Globus pallidus (tissue), 1 donor: ENCODE results near the gene DHX8.

Experiments
- DNase-seq: peaks from one replicate; pipeline ENCODE4 v3.0.0-alpha.2; 2015; ENCODE audit warnings: low spot score

DHX8 gene

DNA sequence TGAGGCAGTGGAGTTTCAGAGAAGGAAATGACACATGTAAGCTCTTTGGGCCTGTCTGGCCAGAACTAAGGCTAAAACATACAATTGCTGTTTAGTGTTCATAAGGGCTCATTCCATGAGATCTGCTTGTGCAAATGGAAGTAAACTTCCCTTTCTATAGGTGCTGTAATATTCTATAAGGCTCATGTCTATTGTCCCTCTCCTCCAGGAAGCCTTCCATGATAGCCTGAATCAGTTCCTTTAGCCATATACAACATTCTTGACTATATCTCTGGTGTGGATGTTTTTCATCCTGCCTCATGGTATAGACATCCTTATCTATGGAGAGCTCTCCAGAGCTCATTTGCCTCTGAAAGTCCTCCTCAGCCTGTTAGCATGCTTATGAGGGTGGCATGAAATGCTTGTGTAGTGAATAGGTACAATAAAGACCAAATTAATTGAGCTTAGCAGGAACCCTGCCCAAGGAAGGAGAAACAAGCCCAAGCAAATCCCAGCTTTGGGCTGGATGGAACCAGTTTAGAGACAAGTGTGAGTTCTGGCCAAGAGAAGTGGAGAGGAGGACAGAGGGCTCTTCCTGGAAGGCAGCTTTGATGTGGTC, 64.0 kb downstream of the DHX8 start:
- DNase-seq: no peak

DNA sequence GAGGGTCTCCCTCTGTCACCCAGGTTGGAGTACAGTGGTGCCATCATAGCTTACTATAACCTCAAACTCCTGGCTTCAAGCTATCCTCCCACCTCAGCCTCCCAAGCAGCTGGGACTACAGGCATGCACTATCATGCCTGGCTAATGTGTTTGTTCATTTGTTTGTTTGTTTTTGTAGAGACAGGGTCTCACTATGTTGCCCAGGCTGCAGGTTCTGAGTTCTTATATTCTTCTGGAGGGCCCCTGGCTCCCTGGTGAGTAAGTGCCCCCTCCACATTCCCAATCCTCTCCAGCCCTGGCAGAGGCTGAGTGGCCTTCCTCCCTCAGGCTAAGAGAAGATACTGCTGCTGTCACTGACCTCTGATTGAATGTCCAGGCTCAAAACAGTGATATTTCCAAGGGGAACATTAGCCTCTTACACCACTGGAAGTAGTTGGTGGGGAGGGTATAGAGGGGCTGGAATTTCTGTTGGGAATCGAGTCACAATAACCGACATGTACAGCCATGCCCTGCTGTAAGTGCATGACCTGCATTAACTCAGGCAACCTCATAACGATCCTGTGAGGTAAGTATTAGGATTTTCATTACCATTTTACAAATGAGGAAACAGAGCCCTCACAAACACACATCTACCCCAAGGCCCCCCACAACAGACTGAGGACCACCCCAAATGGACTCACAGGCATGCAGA, 65.1 kb downstream of the DHX8 start:
- DNase-seq: no peak

DNA sequence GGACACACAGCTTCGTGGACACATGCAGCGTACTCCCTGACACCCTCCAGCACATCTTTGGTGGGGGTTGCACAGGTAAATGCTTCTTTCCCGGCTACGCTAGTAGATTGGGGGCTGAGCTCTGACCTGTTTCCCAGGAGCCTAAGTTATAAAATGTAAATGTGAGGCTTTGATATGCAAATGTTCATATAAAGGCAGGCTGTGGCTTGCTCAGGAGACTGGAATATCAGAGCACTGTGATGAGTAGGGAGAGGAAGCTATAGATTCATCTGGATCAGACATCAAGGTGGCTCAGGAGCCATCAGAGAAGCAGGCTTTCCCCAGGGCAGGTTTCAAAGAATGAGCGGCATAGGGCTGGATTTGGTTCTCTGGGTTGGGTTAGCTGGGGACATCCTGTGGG, 65.7 kb downstream of the DHX8 start:
- no peak for DNase-seq

DNA sequence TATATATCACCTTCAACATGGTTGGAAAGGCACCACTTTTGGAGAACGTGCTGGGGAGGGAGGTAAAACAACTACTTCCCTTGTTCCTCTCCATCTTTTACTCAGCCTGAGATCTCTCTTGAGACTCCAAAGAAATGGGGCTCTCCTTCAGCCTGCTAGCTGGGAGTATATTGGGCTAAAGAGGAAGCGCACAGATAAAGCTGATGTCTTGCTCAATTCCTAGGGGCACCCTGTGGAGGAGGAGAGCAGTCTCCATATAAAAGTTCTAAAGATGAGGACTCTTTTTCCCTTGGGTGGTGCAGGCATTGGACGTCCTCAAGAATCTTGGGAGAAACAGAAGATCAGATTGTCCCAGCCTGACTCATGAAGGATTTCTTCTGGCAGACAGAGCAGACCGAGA, 67.0 kb downstream of the DHX8 start:
- DNase-seq: no peak

DNA sequence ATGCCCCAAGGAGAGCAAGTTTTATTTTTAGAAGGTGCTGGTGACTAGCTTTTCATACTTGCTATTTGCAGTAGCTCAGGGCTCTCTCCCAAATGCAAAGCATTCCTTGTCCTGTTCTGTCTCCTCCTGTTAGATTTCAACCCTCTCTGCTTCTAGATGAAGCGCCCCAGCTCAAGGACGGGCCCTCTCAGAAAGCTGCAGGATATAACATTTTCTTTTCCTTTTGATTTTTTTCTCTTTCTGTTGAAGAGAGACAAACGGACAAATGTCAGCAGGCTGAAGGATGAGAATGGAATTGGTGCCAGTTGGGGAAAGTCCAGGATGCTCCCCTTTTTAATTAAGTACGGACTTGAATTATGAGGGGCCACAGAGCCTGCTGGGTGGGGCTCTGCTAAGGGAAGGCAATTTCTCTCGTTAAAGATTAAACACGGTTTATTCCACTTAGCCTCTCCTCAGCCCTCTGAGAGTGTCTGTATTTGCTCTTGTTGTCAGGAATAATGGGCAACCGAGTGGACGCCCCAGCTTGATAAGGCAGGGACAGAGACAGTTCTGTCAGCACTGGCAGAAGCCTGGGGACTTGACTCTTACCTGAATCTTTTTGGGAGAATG, 68.6 kb downstream of the DHX8 start:
- no peak for DNase-seq

DNA sequence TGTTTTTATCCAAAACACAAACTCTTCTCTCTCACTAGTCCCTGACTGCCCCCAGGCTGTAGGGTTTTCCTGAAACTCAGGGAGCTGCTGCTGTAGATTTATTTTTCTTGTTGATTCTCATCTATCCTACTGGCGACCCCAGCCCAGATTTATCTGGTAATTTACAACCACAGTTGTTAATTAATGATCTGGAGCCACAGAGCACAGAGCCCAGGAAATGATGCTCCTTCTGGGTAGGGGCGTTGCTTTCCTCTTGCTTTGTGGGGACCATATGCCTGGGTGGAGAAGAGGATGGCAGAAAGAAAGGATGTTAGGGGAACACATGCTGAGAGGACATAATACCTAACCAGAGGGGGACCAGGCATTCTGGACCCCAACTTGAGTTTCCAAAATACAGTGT, 69.8 kb downstream of the DHX8 start:
- no peak for DNase-seq

DNA sequence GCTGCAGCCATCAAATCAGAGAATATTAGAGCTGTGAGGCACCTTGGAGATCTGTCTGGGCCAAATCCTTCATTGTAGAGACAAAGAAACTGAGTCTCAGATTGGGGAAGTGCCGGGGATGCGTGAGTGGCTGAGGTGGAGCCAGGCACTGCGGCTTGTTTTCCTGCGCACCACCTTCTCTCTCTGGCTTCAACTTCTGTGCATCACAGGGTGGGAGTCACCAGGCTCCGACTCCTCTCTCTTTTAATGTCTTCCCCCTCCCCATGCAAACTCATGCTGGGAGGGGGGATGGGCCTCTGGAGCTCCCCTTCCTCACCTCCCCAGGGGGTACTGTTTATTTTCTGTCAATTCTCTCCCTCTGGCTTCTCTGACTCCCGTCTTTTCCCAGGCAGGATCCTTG, 71.1 kb downstream of the DHX8 start:
- DNase-seq: no peak

DNA sequence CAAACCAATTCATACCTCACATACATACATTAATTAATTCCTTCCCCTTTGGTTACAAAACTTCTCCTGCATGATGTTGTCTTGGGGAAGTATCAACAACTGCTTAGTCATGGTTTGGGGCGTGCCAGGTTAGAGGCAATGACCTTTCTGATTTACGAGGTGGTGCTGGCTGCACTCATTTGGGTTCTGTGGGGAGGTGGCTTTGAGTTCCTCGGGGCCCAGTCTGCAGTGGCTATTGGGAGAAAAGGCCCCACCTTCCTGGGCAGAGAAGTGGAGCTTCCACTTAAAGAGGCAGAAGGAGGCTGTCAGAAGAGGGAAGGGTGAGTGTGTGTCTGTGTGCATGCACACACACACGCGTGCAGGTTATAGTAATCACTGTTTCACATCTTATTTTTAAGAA, 72.5 kb downstream of the DHX8 start:
- DNase-seq: no peak

DNA sequence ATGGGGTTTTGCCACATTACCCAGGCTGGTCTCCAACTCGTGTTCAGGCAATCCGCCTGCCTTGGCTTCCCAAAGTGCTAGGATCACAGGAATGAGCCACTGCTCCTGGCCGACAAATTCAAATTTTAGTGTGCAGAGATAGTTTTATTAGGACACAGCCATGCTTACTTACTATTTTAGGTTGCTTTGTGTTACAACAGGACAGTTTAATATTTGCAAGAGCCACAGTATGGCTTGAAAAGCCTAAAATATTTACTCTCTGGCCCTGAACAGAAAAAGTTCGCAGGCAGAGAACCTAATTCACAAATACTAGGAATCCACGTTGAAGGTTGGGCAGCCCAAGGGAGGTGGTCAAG, 75.0 kb downstream of the DHX8 start:
- no peak for DNase-seq

DNA sequence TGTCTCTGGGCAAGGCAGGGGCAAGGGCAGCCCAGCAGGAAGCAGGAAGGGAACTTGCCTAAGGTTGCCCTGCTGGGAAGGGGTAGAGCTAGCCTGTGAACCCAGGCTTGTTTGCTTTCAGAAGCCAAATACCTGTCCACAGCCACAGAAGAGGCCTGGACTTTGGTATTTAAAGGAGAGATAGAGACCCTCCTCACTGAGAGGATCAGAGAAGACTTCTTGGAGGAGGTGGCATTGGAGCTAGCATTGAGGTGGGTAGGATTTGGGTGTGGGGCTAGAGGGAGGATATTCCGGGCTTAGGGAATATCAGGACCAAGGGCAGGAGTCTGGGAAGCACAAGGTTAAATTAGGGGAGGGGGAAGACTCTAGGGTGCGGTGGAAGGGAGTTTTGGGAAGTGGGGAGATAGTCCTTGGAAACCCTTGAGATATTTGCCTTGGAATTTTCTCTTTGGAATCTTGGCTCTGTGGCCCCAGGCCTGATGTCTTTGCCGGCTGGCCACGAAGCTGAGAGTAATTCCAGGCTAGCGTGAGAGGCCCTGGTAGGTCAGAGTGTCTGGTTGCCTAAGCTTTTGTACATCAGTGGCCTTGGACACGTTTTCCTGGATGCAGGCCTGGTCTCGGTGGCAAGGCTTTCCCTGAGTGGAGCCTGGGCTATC, 75.5 kb downstream of the DHX8 start:
- DNase-seq: no peak

DNA sequence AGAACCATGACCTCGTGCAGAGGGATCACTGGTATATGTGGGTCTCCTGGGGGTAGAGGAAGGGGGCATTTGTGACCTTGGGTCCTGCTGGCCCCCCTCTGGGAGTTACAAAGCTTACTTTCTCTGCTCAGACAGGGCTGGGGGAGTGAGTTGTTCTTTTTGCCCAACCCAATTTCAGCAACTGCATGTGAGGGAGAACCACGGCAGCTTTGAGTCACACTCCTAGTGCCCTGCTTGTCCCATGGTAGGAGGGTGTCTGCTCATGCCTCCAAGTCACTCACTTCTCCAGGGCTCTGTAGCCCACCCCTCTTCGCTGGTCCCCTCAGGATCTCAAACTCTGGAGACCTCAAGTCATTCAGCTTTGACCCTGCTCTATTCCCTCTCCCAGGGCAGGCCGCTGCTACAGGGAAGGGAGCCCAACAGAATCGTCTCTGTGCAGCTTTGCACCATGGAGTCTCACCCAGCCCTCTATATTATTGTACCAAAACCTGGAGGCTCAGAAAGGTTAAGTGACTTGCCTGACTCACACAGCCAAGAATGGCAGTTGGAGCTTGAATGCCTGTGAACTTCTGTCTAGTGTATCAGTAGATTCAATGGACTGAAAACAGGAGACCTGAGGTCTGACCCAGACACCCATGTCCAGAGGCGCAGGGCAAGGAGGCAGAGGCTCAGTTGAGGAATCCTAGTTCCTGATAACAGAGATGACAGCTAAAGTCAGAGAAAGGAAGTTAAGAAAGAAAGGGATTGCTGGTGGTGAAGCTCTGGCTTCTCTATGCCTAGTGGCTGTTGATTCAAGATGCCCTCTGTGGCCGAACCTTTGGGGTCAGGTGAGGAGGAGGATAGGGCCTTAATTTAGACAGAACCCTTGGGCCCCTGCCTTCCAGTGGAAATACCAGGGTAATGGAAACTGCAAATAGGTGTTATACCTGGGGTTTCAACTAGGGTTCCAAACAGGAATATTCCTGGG, 77.0 kb downstream of the DHX8 start:
- DNase-seq: no peak

DNA sequence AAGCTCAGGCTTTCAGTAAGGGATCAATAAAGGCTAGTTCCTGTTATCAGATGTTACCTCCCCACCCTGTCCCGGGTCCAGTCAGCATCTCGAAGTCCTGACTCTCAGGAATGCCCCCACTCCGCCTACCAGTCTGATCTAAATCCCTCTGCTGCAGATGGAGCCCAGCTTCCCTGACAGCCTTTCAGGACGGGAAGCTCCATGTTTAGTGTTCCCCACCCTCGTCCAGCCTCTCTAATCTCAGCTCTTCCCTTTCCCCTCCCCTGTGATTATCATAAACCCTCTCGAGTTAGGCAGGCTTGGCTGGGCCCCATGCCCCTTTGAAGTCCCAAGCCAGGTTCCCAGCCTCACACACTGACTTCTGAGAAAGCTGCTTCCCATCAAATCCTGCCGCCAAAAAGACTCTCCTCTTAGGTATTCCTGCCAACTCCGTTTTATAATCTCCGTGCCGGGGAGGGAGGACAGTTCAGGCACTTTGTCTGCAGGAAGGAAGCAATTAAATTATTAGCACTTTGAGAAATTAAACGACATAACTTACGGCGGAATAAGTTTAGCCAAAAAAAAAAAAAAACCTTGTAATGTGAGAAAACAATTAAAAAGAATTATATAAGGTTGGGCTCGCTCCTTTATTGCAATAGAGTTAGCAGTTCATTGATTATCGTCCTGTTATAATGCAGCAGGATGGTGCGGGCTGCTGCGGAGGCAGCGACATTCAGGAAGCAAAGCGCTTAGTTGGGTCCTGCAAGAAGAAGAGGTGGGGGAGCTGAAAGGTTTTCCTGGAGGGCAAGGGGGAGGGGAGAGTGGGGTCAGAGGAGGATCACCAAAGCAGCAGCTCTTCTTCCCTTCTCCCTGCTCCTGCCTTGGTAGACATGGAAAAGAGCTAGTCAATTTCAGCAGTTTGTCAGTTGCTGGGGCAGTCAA, 79.2 kb downstream of the DHX8 start:
- no peak for DNase-seq

DNA sequence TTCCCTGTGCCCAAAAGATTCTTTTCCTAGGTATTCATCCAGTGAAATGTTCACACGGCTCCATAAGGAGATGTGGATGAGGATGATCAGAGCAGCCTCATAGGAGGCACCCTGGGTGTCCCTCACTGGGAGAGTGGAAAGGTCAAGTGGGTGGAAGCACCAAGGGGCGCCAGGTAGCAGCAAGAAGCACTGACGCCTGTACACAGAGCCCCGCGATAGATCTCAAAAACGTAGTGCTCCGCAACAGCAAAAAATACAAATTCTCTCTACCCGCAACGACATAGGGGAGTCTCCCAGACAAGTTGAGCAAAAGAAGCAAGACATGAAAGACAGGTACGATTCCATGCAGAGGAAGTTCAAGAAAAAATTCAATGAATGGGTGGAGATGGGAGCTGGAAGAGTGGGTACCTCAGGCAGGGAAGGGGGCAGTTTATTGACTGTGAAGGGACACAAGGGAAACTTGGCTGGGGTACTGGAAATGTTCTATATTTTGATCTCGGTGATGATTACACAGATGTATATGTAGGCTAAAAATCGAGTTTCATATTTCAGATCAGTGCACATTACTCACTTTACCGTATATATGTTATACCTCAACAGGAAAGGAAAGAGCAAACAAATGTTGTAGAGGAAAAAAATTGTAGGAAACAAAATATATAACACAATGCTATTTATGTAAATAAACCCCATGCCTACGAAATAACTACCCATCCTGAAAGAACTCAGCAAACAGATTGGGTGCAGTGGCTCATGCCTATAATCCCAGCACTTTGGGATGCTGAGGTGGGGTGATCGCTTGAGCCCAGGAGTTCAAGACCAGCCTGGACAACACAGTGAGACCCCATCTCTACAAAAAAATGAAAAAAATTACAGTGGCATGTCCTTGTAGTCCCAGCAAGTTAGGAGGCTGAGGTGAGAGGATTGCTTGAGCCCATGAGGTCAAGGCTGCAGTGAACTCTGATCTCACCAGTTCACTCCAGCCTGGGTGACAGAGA, 80.1 kb downstream of the DHX8 start:
- no peak for DNase-seq

DNA sequence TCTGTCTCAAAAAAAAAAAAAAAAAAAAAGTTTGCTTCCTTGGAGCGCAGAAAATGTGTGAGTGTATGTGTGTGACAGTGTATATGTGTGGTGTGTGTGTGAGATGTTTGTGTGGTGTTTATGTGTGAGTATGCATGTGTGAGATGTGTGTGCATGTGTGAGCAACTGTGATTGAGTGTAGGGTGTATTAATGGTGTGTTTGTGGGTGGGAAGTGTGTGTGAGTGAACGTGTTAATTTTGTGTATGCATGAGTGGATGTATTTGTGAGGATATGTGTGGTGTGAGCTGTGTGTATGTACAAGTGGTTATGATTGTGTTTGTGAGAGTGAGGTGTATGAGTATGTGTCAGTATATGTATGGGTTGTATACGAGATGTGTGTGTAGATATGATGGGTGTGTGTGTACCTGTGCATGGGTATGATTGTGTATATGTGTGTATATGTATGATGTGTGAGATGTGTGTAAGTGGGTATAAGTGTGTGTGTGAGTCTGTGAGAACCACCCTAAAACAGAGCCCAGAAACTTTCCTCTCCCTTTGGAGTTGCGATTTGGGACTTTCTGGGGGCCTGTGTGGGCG, 84.8 kb downstream of the DHX8 start:
- DNase-seq: no peak

DNA sequence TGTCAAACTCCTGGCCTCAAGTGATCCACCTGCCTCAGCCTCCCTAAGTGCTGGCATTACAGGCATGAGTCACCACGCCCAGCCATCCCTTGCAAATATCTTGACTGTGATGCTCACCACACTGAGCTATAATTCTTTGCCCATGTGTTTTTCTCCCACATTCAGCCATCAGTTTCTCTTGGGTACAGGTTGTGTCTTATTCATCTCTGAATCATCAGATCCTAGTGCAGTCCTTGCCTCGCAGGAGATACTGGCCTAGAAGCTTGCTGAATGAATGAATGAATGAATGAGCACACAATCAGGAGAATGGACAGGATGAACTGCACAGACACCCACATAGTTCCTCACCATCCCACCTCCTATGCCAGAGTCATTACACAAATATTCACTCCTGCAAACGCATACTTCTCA, 86.7 kb downstream of the DHX8 start:
- DNase-seq: no peak

DNA sequence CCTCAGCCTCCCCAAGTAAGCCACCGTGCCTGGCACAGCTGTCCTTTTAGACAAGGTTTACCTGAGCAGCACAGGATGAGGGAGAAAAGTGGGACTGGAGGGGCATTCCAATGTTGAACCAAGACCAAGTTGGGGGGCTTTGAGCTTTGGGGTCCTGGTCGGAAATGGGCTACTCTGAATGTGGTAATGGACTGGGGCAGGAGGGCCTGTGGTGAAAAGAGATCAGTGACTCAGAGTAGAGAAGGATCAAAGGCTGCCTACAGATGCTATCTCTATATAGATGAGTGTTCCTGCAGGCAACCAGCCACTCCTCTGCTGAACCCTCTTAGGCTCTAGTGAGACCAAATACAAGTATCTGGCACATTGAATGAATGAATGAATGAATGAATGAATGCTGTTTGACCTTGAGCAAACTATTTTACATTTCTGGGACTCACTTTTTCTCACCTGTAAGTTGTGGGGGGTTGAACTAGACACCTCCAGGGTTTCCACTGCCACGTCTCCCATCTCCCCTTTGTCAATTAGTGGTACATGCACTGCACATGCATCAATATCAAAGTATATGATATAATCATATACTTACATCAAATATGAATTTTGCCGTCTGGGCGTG, 88.7 kb downstream of the DHX8 start:
- DNase-seq: no peak

DNA sequence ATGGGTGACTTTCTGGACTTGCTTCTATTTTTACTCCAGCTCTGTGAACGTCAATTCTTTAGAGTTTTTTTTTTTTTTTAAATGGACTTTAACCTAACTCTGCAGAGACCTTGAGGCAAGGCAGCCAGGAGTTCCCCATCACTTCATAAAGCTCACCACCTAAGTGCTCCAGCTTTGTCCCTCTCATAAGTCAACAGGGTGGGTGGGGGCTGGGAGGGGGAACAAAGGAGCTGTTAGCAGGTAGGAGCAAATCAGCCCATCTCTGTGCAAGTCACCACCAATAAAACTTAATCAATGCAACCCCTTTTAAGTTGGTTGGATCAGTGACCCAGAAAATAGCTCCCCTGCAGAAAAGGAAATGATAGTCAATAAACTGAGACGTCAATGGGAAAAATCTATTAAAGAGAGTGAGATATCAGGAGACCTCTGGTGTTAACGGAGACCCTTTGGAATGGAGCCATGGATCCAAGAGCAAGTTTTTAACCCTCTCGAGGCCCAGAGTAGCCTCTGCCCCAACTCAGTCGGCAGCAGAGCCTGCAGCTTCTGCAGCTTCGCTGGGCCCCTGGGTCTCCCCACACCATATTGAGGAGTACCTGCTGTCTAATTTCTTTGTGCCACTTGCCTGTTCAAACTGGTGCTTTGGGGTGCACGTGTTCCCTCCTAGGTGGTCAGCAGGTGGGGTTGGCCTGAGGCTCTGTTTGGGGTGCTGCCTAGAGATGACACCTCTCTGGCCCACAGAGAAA, 90.0 kb downstream of the DHX8 start:
- no peak for DNase-seq

DNA sequence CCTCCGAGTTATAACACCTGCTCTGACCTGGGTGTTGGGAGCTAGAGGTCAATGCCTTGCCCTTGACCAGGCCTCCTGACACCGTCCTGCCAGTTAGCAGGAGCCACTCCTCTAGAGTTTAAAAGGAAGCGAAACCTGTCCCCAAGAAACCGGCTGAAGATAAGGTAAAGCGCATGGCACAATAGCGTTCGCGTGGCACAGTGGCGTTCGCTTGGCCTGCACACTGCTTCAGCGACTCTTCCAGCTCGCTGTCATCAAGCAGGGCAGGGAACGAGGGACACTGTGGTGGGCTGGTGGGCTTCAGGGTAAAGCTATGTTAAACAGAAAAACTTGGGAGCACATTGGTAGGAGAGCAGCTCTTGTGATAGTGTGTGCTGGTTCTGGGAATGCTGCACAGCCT, 90.6 kb downstream of the DHX8 start:
- no peak for DNase-seq
